GM19395 (cell line): ENCODE results near the gene ST3GAL4.

Source experiments
- ATAC-seq: cut with Tn5 transposase; IDR thresholded peaks from one replicate; pipeline ENCODE4 v1.9.1; 2021; ENCODE audit warnings: mild to moderate bottlenecking, moderate library complexity; ENCODE audit not compliant: unreplicated experiment

ST3GAL4 gene

DNA sequence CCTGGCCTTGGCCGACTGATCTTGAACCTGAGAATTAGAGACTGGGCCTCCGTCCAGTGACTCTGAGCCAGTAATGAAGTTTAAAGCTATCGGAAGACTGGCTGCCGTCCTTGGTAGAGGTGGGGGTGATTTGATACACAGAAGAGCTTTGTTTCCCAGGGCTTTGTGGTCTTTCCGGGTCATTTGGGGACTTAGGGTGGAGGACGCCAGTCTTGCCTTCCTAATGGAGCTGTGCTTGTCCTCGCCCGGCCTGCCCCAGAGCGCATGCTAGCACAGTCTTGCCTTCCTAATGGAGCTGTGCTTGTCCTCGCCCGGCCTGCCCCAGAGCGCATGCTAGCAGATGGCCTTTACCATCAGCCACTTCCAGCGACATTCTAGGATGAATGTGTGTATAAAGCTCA lies 65.8 kb downstream of the ST3GAL4 start:
- ATAC-seq, result no peak

DNA sequence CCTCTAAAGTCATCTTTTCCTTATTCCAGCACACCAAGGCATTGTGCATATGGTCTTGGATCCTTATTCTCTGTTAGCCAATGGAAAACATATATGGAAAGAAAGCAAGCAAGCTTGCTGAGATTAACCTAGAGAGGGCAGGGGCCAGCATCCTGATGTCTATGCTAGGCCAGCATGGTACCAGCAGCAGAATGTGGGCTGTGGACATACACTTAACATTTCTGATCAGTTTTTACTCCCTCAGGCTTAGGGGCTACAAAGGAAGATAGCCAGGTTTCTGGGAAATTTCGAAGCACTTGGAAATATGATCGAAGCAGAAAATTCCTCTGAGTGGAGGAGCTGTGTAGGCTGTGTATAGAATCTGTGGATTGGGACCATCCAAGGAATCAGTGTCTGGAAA lies 67.0 kb downstream of the ST3GAL4 start:
- no peak for ATAC-seq

DNA sequence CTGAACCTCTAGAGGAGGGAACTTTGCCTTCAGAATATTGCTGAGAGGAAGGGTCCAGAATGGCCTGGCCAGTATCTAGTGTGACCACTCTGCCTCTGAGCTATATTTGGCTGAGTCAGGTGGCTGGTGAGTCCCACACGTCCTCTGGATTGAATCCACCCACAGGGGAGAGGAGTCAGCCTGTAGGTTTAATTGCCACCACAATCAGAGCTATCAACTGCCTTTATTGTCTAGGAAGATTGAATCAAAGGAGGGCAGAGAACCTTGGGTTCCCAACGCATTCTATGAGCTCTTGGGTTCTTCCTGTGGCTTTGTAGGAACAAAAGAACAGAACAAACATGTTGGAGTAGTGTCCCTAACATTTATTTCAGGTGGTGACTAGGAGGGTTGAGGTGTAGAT lies 67.7 kb downstream of the ST3GAL4 start:
- ATAC-seq, result no peak

DNA sequence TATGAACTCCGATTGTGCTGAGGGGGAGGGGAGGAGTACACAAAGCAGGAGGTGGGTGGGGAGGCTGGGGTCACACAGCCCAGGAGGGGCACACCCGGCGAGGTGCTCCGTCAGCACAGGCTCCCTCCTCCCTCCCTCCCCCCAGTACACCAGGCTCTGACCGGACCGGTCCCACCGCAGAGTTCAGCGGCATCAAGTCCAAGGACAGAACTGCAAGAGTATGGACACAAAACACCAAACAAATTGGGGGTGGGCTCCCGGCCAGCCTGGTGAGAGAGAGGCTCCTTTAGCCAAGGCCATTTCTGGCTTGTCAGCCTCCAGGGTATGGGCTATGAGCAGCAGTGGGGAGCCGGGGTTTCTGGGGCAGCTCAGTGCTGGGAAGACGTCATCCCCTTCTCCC lies 68.3 kb downstream of the ST3GAL4 start:
- ATAC-seq, result no peak

DNA sequence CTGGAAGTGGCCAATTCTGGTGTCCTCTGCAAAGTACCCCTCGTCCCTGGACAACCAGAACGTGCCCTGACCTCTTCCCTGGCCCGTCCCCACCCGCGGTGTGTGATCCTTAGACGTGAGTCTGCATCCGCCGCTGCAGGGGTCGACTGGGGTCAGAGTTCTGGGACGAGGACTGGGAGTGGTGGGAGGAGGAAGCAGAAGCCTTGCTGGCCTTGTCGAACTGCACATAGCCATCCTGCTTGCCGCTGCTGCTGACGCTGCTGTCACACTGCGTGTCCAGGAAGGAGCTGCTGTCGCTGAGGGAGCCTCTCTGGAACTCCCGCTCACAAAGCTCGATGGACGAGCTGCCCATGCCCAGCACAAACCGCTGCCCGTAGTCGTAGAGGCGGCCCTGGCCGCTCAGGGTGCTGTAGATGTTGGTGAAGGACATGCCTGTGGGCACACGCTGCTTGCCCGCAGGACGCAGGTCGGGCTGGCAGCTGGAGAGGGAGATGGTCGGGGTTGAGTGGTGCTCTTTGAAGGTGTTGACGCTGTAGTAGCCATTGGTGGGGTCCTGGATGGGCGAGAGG lies 69.1 kb downstream of the ST3GAL4 start:
- ATAC-seq, result no peak

DNA sequence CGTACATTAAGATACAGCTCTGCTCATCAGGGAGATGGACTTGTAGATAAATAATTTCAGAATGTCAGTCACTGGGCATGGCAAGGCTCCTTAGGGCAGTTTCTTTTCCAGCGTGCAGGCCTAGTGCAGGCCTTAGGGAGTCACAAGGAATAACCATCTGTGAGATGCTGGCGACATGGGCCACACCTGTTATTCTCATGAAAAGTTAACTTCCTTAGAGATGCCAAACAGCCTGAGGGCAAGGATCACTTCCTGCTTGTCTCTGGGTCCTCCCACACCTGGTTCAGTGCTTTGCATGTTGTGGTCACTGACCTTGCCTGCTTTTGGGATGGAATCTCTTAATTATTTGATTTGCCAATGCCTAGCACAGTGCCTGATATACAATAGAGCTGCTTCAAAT lies 70.6 kb downstream of the ST3GAL4 start:
- ATAC-seq, result no peak

DNA sequence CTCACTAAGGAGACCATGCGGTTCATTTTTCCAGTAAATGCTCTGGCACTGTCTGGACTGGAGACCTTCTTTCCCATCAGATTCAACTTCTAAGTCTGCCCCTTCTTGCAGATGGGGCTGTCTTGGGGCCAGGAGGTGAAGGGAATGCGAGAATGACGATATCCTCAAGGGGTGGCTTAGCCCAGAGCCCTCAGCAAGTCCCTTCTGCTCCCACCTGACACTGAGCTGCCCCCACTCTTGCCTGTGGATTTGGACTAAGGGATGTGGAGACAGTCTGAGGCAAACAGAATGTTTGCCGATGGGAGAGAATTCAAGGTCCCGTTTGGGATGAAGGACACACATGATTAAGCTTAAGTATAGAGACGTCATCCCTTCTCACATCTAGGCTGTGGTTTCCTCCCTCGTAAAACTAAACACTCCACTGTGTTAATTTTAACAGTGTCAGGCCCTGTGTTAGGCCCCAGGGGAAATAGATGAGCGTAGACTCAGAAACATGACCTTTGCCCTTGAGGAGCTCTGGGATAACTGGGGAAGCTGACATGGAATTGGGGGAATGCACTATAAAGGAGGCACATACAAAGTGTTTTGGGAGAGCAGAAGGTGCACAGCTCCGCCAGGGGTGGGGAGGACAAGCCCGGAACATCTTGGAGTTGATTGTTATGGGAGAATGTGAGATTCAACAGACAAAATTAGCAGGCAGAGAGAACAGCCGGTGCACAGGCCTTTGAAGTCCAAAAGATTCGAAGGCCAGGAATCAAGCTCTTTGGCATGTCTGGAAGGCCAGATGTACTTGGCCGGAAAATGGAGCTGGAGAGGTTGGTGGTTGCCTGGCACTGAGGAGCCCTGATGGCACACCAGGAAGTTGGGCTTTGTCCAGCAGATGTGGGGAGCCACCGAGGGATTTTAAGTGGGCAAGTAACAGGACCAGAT lies 71.6 kb downstream of the ST3GAL4 start:
- ATAC-seq, result peak; percentile 59

DNA sequence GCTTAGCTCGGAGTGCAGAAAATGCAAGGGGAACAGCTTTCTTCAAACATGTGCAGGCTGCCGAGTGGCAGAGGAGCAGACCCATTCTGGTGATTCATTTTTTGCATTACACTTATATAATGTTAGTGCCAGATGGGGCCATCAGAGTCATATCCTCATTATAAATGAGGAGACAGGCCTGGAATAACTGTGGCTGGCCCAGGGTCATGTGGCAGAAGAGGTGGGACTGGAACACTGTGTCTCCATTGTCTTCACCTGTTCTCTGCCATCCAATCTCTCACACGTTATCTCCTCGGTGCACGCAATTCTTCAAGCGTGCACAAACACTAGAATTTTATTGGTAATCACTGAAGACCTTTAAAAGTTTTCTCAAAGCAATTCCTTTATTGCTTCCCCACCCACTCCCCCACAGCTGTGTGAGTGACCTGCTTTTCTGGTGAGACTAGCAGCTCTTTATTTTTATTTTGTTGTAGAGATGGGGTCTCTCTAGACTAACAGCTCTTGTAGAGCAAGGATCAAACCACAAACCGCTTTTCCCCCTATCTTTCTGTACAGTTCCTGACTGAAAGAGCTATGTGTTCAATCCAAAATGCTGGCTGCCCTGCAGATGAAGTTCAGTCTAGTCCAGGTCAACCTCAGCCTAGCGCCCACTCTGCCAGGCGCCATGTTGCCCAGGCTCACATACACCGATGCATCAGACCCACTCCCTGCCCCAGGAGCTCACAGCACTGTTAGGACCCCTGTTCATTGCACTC lies 75.3 kb downstream of the ST3GAL4 start:
- no peak for ATAC-seq

DNA sequence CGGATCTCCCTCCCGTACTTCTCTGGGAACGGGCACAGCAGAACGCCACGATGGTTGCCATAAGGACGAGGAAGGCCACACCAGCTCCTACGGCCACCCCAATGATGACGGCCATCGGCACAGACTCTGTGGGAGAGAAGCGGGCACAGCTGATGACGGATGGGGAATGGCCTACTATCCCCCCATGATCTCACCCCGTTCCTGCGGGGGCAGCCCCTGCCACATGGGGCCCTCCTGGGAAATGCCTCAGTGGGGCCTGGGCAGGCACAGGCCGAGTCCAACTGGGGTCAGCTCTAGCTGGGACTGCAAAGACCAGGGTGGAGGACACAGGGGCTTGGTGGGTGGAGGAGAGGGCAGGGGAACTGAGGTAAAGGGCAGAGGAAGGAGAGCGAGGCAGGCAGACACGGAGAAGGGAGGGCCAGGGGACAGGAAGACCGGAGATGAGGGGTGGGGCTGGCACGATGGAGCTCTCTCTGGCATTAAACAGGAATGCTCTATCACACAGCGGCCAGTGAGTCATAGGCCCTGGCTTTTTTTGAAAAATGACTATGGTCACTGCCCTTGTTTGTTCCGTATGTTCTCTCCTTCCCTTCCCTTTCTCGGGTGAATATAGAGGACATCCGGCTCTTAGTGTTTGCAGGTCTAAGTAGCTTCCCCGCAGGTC lies 76.0 kb downstream of the ST3GAL4 start:
- no peak for ATAC-seq

DNA sequence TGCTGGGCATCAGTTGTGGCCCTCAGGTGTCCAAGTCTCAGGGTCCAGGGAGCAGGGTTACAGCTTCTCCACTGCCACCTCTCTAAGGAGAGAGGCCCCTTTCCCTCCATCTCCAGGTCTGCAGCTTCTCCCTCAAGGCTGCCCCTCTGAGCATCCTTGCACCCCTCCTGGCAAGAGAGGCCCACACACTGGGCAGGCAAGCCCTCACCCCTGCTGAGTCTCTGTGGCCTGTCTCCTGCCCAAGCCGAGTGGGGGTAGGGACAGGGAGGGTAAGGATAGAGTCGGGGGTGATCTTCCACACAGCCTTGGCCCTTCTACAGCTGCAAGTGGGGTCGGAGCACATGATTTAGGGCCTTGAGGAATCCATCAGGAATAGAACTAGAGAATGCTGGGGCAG lies 76.6 kb downstream of the ST3GAL4 start:
- no peak for ATAC-seq

DNA sequence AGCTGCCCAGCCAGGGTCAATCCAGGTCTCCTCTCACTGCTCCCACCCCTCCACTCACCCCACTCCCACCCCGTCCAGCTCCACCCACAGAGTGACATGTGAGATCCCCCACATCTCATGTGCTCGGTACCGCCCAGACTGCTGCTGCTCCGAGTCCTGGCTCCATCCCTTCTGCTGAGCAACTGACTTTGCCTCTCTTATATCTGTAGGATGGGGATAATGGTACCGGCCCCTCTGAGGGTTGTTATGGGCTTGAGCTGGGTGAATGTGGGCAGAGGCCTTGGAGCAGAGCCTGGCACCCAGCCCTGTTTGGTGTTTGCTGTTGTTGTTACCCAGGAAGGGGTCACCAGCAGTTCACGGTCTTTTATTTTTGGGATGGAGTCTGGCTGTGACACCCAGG lies 77.0 kb downstream of the ST3GAL4 start:
- ATAC-seq, result no peak

DNA sequence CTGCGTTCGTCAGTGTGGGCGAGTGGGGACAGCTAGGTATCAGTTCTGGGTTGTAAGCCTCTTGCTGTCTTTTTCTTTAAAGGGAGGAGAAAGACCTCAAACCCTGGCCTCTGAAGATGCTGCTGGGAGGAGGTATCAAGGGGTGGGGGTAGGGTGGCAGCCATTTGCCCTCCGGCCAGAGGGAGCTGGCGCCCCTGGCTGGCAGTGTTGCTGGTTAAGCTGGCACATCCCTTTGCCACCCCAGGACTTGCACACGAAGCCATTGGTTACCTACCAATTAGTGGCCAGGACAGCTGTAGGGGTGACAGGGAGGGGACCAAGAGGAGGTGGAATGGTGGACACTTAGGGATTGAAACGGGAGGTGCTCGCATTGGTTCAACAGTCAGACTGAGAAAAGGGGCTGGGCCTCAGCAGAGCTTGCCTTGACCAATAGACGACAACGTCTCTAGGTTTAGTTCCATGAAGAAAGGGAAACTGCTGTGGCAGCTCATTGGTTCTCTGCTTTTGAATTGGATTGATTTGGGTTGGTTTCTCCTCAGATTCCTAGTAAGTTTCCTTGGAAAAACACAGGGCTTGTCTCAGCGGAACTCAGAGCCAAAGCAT lies 77.9 kb downstream of the ST3GAL4 start:
- no peak for ATAC-seq

DNA sequence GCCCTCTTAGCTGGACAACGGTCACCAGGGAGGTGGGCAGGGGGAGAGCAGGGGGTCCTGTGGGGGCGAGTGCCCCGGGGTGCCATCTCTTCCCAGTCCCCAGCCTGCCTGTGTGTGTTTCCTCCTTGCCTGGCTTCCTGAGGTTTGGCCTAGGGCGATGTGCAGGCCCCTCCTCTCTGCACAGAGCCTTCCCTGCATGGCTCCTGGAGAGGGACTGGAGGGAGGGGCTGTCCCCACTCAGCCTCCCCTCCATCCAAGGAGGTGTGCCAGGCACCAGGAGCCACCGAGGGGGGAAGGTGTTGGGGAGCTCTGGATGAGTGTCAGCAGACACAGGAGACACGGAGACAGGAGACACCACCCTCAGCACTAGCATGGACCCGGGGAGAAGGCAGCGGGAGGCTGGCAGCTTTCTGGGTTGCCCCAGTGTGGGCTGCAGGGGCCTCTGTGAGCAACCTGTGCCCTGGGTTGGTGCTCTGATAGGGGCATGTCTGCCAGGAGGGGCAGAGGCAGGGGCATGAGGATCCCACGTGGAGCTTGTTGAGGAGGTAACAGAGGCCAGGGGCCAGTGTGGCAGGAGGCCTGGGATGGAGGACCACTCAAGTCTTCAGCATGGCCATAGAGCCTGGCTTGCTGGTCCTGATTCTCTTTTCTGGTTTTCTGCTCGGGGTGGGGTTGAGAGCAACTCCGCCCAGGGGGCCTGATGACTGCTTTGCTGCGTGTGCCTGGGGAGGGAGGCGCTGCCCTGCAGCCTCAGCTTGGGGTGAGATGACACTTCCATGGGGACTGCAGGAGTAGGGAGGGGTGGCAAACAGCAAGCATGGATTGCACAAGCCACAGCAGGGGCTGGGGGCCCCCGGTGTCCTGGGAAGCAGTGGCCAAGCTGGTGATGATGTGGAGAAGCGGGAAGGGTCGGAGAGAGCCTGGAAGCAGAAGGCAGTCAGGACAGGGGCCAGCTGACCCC lies 78.8 kb downstream of the ST3GAL4 start:
- ATAC-seq, result no peak

DNA sequence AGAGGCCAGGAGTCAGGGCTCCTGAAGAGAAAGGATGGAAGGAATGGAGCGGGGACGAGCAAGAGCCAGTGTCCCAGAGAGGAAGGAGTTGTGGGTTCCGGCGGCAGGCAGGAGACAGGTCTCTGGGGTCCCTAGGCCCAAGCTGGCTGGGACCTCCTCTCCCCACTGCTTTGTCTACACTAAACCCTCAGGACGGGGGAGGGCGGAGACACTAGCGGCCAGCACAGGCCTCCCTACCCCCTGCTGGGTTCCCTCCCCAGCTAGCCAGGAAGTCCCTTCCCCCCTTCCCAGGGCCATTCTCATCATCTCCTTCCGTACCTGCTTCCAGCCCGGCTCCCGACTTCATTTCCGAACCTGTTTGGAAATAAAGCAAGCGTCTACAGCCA lies 79.5 kb downstream of the ST3GAL4 start:
- ATAC-seq, result no peak

DNA sequence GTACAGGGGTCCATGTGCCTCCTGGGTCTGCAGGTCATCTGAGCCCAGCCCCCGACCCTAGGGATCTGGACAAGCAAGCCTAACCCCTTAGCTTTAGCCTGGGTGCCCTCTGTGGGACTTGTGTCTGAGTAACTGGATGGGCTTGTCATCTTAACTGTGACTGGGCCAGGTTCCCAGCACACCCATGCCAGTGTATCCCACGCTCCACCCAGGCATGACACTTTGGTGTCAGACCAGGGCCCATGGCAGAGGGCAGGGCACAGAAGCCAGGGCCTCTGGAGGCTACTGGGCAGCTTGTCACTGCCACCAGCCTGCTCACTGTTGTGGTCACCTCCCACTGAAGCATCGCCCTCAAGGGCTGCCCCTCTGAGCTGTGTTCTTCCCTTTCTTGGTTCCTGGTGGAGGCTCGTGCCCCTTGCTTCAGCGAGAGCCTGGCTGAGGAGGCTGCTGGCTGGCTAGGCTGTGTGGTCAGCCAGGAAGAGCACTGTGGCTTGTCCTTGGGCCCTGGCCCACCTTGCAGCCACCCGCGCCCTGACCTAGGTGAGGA lies 80.8 kb downstream of the ST3GAL4 start:
- no peak for ATAC-seq

DNA sequence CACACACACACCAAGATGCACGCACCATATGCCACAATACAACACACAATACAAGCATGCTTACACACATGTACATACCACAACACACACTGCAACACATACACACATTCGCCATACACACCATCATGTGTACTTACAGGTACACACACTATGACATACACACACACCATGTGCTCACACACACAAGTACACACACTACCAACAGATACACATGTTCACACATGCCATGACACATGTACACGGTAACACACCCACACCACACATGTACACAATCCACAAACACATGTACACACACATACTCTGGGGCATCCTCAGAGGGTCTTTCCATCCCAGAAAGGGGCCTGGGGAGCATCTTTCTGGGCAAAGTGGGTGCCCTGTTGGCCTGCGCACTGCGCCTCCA lies 82.2 kb downstream of the ST3GAL4 start:
- ATAC-seq, result no peak

DNA sequence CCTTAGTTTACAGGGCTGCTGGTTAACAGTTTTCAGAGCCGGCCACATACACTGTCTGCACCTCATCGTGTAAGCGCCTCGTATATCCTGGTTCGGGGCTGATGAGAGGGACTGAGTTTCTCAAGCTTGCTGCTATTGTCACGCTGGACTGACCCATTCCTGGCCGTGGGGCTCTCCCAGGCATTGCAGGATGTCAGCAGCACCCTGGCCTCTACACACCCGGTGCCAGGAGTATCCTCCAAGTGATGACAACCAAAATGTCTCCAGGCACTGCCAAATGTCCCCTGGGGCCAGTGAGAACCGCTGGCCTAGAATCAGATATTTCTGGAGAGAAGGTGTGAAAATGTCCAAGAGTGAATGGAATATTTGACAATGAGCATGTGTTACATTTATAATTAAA lies 82.8 kb downstream of the ST3GAL4 start:
- no peak for ATAC-seq

DNA sequence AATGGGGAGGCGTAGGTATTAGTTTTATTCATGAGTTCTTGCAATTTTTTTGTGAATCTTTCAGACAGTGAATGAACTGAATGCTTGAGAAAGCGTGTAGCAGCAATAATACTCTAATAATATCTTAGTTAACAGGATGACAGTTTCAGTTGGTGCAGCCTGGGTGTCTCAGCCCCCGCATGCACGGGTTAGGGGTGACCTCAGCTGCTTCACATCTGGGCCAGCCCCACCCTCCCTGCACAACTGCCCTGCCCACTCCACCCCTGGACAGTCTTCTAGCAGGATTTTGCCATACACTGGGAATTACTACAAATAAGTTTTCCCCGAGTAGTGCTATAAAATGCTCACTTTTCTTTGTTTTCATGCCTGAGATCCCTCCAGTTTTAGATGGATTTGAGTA lies 83.2 kb downstream of the ST3GAL4 start:
- ATAC-seq, result no peak

DNA sequence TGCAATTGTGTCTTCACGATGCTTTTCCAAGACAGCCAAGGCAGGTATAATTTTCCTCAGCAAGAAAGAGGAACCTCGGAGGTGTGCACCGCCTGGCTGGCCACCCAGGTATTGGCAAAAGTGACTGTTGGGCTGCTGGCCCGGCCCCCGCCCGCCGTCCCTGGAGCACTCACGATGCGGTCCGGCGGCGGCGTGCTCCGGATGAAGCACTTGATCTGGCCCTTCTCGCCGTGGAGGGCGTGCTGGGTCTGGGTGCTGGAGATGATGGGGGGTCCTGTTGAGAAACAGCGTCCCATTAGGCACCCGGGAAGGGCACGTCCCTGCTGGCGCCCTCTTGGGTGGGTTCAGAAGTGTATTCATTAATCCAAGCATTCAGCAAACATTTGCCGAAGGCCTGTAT lies 84.8 kb downstream of the ST3GAL4 start:
- ATAC-seq, result no peak
